SU-DHL-6 (cell line): ENCODE results near the gene HS3ST4.

Experiments used
- H2AFZ ChIP-seq: fragments of 200-600 bp; sonication (generic); 2 replicates; pipeline ENCODE4 v1.6.1; 2014; ENCODE audit warnings: low read depth, mild to moderate bottlenecking, moderate library complexity, mixed read lengths, antibody characterized with exemption, low read length; ENCODE audit not compliant: severe bottlenecking
- H3F3A ChIP-seq: fragments of 200-600 bp; shearing (Covaris generic); 2 replicates; pipeline ENCODE4 v1.6.0; 2016; ENCODE audit warnings: antibody characterized with exemption, mild to moderate bottlenecking; ENCODE audit not compliant: insufficient read depth
- H3K27ac ChIP-seq: fragments of 200-600 bp; sonication (generic); 2 replicates; pipeline ENCODE4 v1.5.1; 2016; ENCODE audit warnings: low read depth, mild to moderate bottlenecking, low read length, moderate library complexity, mixed read lengths
- H3K27me3 ChIP-seq: fragments of 200-600 bp; sonication (generic), shearing (Covaris generic); 2 replicates; pipeline ENCODE4 v1.6.0; 2014; ENCODE audit warnings: mild to moderate bottlenecking, low read length
- H3K36me3 ChIP-seq: fragments of 200-600 bp; sonication (generic); 2 replicates; pipeline ENCODE4 v1.6.1; 2014; ENCODE audit warnings: mild to moderate bottlenecking, low read length, mixed read lengths
- H3K4me2 ChIP-seq: fragments of 300-600, 200-600 bp; shearing (Covaris generic), sonication (generic); 2 replicates; pipeline ENCODE4 v1.6.0; 2014; ENCODE audit warnings: low read length, low read depth, mild to moderate bottlenecking; ENCODE audit not compliant: poor library complexity, severe bottlenecking
- H3K4me3 ChIP-seq: fragments of 200-600 bp; sonication (generic); 2 replicates; pipeline ENCODE4 v1.5.1; 2014; ENCODE audit warnings: antibody characterized with exemption, low read length, mild to moderate bottlenecking, mixed read lengths; ENCODE audit not compliant: insufficient read depth, poor library complexity, severe bottlenecking
- H3K79me2 ChIP-seq: fragments of 200-600 bp; sonication (generic); 2 replicates; pipeline ENCODE4 v1.6.1; 2014; ENCODE audit warnings: mild to moderate bottlenecking, low read length, moderate library complexity; ENCODE audit not compliant: insufficient read depth
- H3K9ac ChIP-seq: fragments of 200-600 bp; sonication (generic); 2 replicates; pipeline ENCODE4 v1.7.0; 2014; ENCODE audit warnings: mild to moderate bottlenecking, low read length
- H3K9me2 ChIP-seq: fragments of 200-600 bp; sonication (generic); replicated peaks from 2 replicates; pipeline ENCODE4 v1.6.1; 2014; ENCODE audit warnings: low read length; ENCODE audit not compliant: insufficient read depth
- H3K9me3 ChIP-seq: fragments of 200-600 bp; sonication (generic); 2 replicates; pipeline ENCODE4 v1.6.1; 2014; ENCODE audit warnings: low read length, mixed read lengths; ENCODE audit not compliant: insufficient read depth
- H4K20me1 ChIP-seq: fragments of 200-600 bp; sonication (generic); 2 replicates; pipeline ENCODE4 v1.6.1; 2014; ENCODE audit warnings: low read depth, mild to moderate bottlenecking, antibody characterized with exemption, low read length, moderate library complexity, mixed read lengths
- CTCF ChIP-seq: fragments of 200-600 bp; sonication (generic); IDR thresholded peaks from one replicate; pipeline ENCODE4 v1.5.1; 2017; ENCODE audit warnings: antibody characterized with exemption, mild to moderate bottlenecking, low read length, moderate library complexity; ENCODE audit not compliant: insufficient read depth, poor library complexity, severe bottlenecking
- EZH2phosphoT487 ChIP-seq: fragments of 200-600 bp; sonication (generic), shearing (Covaris generic); conservative IDR thresholded peaks from 2 replicates; pipeline ENCODE4 v1.6.1; 2018; ENCODE audit warnings: mild to moderate bottlenecking, antibody characterized with exemption, low read length, moderate library complexity, mixed read lengths

The HS3ST4 gene

GRCh38 chr16:26005336-26005735 is 313.6 kb downstream of the HS3ST4 start:
- H3K4me3 ChIP-seq = no peak overlapping the region
- H2AFZ ChIP-seq = no peak overlapping the region
- no peaks in the 10 kb centered on the region for H3K36me3 ChIP-seq
- H3K27ac ChIP-seq = no peak overlapping the region
- no peaks in the 10 kb centered on the region for H3F3A ChIP-seq
- H3K9ac ChIP-seq = no peak overlapping the region
- no peaks in the 10 kb centered on the region for H3K9me2 ChIP-seq
- H3K4me2 ChIP-seq = no peak overlapping the region
- H3K79me2 ChIP-seq = no peaks in the 10 kb centered on the region
- no peaks in the 10 kb centered on the region for H3K27me3 ChIP-seq
- TF ChIP-seq EZH2phosphoT487 (no peak), CTCF (no peak)
- H3K9me3 ChIP-seq = no peaks in the 10 kb centered on the region
- no peaks in the 10 kb centered on the region for H4K20me1 ChIP-seq

GRCh38 chr16:26012376-26012775 is 320.6 kb downstream of the HS3ST4 start:
- Histone ChIP-seq H3K4me2 (no peak overlapping the region), H3K9me3 (no peaks in the 10 kb centered on the region), H3K79me2 (no peaks in the 10 kb centered on the region), H3K9ac (no peak overlapping the region), H3K9me2 (no peaks in the 10 kb centered on the region), H4K20me1 (no peaks in the 10 kb centered on the region), H3K36me3 (no peaks in the 10 kb centered on the region), H3K27me3 (no peaks in the 10 kb centered on the region; the same call in 1 of the 2 replicates), H3F3A (no peaks in the 10 kb centered on the region), H3K27ac (no peak overlapping the region), H2AFZ (no peak overlapping the region), H3K4me3 (no peak overlapping the region)
- no peak for TF ChIP-seq EZH2phosphoT487
- TF ChIP-seq CTCF = no peak

- H3K9ac ChIP-seq = no peak overlapping the region
- H3K27ac ChIP-seq = no peak overlapping the region
- H4K20me1 ChIP-seq = no peaks in the 10 kb centered on the region
- H3K36me3 ChIP-seq = no peaks in the 10 kb centered on the region
- H3K9me3 ChIP-seq = no peaks in the 10 kb centered on the region
- no peak overlapping the region for H2AFZ ChIP-seq
- TF ChIP-seq CTCF (no peak), EZH2phosphoT487 (no peak)
- H3K27me3 ChIP-seq = no peaks in the 10 kb centered on the region
- H3K4me2 ChIP-seq = no peak overlapping the region
- H3F3A ChIP-seq = no peaks in the 10 kb centered on the region
- H3K79me2 ChIP-seq = no peaks in the 10 kb centered on the region
- no peak overlapping the region for H3K4me3 ChIP-seq
- no peaks in the 10 kb centered on the region for H3K9me2 ChIP-seq
These were observed 324.0 kb downstream of the HS3ST4 start for GRCh38 chr16:26015776-26016175.
